Measurements from ENCODE around the gene DNAH10.

Gene DNAH10

GRCh38 chr12:123912415-123913380 is 150.6 kb downstream of the DNAH10 start:
- peak; percentile 72 for DNase-seq

DNA sequence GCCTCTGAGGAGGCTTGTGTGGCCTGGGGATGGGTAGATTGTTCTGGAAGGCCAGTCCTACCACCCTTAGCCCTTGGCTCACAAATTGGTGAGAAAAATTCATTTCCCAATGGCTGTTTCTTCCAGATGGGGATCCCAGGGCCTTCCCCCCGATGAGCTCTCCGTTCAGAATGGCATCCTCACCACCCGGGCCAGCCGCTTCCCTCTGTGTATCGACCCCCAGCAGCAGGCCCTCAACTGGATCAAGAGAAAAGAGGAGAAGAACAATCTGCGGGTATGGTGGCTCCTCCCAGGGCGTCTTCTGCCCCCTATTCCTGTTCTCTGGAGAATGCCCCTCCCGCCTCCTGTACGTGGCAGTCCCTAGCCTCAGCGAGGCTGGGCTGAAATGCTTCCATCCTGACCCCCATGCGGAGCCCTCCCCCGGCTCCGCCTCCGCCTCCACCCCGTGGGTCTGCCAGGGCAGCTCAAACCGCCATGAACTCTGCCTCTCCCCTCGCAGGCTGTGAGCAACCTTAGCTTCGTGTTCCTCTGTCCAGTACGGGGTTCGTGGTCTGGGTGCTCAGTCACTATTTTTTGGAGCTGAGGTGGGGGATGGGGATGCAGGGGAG is 152.7 kb downstream of the DNAH10 start:
- no peak for DNase-seq

- DNase-seq = no peak
Measured at GRCh38 chr12:123916729-123917128, 154.6 kb downstream of the DNAH10 start.

GRCh38 chr12:123917337-123917850 is 155.3 kb downstream of the DNAH10 start:
- no peak for DNase-seq

- DNase-seq = no peak
Measured at GRCh38 chr12:123919980-123920360, 157.9 kb downstream of the DNAH10 start.

DNA sequence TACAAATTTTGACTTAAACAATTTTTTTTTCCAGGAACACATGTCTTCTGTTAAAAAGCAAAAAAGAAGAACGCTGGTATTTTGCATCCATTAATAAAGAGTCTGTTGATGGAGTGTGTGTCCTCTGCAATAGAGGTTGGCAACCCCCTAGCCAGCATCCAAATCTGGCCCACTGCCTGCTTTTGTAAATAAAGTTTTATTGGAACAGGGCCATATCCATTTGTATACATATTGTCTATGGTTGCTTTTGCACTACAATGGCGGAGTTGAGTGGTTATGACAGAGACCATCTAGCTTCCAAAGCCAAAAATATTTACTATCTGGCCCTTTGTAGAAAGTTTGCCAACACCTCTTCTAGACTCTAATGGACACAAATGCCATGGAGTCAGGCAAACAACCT is 160.9 kb downstream of the DNAH10 start:
- no peak for DNase-seq

DNA sequence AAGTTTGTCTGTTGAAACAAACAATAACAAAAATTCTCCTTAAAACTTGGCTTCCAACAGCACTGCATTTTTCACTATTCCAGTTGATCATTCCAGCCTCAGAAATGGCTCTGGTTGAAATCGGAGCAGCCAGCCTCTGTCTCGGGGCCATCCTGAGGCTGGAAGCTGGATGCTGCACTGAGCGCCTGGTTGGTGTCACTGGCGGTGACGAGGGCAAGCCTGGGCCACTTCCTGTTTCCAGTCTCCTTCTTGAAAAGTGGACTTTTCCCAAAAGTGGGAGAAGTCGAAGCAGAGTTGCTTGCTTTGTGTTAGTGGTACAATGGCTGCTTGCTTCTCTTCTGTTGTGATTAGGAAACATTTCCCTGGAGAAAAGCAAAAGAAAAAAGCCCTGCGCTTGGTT is 161.8 kb downstream of the DNAH10 start:
- DNase-seq = no peak

GRCh38 chr12:123924539-123924938 is 162.4 kb downstream of the DNAH10 start:
- no peak for DNase-seq

GRCh38 chr12:123928274-123928865 is 166.3 kb downstream of the DNAH10 start:
- no peak for DNase-seq

DNA sequence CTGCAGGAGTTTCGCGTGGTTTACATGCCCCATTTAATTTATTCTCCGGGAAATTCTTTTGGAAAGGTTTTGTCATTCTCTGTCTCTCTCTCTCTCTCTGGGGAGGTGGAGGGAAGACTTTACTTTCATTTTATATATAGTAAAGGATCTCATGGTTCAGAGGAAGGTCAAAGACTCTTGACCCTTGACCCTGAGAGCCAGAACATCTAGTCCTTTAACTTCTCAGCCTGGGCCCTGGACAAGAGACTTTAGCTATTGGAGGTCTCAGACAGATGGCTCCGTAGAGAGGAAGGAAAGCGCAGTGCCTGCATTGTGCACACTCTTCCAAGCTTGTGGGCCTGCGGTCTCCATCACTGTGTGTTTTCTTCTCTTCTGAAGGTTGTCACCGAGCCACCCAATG is 166.8 kb downstream of the DNAH10 start:
- no peak for DNase-seq

- no peak for DNase-seq
Measured at GRCh38 chr12:123929946-123930583, 168.0 kb downstream of the DNAH10 start.

DNA sequence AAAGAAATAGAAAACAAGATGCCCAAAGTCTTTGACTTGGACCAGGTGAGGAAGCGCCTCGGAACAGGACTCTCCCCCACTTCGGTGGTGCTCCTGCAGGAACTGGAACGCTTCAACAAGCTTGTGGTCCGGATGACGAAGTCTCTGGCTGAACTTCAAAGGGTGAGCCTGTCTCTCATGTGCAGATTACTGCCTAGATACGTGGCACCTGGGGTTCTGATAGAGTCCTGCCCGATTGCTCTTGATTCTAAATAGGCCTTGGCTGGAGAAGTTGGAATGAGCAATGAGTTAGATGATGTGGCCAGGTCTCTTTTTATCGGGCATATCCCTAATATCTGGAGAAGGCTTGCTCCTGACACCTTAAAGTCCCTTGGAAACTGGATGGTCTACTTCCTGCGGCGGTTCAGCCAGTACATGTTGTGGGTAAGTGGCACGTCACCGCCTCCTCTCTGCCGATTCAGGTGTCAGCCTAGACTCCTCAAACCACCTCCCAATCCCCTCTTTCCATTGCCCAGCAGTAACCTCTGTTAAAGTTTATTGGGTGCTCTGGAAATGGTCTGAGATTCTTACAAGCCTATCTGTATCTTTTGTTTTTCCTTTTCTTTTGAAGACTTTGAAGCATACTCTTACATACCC is 169.7 kb downstream of the DNAH10 start:
- DNase-seq = no peak

- DNase-seq = no peak
Measured at GRCh38 chr12:123933214-123933613, 171.1 kb downstream of the DNAH10 start.

DNA sequence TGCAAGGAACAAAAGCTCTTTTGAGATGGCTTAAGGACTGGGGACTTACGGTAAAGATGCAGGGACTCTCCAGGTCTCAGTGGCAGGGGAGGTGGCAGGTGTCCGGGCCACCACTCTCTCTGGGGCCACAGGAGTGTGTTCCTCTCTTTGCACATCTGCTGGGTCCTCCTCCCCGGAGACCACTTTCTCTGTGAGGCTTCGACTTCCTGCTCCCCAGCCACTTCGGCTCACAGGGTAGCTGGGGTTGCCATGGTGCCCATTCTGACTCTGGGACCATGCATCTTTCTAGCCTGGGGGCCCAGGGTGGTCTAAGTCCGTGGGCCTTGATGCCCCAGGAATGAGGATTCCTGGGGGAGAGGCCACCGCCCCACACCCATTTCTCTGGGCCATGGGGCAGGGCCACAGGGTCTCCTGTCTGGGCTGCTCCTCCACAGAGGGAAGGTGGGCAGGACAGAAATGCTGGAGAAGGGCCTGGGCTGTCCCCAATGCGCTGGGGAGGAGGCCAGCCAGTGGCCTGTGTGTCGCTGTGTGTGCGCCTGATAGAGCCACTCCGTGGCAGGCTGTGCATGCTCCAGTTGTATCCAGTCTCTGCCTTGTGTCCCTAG is 172.0 kb downstream of the DNAH10 start:
- DNase-seq = no peak

- no peak for DNase-seq
Measured at GRCh38 chr12:123934829-123935228, 172.7 kb downstream of the DNAH10 start.

GRCh38 chr12:123935956-123936355 is 173.9 kb downstream of the DNAH10 start:
- DNase-seq = no peak

GRCh38 chr12:123936471-123936870 is 174.4 kb downstream of the DNAH10 start:
- no peak for DNase-seq

DNA sequence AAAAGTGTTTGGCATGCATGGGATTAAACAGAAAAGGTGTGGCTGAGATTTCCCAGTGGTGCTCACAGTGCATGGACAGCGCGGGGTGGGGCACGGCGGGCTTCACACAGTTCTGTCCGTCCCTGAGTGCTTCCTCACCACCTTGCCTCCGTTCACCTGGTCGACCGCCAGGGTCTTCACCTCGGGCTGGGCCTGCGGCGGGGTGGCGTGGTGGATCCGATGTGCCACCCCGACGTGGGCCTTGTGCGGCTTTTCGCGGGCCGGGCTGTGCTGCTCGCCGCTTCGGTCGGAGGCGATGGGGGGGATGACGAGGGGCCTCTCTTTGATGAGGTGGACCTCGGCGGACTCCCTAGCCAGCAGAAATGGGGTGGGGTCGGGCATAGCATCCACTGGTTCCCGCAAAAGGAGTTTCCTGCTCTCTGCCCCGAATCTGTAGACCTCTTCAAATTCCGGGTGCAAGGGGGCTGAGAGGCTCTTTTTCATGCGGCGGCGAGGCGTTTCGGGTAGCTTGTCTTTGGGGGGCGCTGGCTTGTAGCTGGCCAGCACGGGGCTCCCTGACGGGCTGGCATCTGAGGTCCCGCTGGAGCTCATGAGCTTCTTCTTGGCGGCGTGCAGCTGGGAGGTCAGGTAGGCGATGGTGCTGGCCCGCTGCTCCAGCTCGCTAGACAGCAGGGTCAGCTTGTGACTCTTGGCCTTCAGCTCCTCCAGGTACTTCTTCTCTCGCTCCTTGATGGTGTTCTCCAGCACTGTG is 175.0 kb downstream of the DNAH10 start:
- DNase-seq = no peak

- DNase-seq = no peak
Measured at GRCh38 chr12:123937707-123938591, 175.8 kb downstream of the DNAH10 start.

All from NCI-H1105 (cell line).